HTR-8/SVneo (cell line): ENCODE measurements around the gene VAMP5.
"Not testable (repeated sequence)": the region's sequence is repeated elsewhere in the genome, so short reads cannot be mapped to it uniquely, and the experiment has no call there.

Experiments used
- DNase-seq: peaks from one replicate; pipeline ENCODE4 v3.0.0; 2011; ENCODE audit warnings: low spot score, mixed read lengths; ENCODE audit not compliant: insufficient read length
- FAIRE-seq: peaks from 2 replicates; lab custom pipeline; 2011; peaks lifted over from hg19 to GRCh38; lab: Jason Lieb, UNC

VAMP5 gene

DNA sequence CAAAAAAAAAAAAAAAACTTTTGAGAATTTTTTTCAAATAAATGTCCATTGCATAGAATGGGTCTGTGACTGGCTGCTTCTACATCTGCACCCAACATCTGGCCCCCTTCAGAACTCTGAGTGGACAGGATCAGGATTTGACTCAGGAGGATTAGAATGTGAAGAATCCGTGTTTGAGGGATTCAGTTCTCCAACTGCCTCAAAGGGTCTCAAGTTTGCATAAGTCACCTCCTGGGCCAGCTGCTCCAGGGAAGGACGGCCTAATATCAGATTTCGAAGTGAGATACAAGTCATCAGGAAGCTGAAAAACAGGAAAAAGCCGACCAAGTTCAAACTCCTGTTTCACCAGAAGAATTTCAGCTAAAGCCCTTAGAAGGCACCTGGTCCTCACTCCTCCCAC lies 34.4 kb upstream of the VAMP5 start:
- DNase-seq (peak; percentile 78), FAIRE-seq (no peak)

DNA sequence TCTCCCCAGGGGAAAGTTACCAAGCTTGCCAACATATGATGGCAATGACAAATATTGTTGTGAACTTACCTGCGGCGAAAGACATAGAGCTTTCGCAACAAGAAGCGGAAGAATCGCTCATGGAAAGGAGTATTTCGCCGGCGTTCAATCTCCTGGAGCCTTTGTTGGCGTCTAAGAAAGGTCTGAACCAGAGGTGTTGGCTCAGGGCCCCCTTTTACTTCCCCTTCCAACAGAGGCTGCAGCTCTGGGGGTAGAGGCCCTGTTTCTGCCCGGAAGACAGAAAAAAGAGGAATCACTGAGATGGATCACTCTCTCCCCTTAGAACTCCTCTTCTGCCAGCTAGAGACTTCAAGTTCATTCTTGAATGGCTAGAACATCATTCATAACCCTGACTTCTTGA lies 33.7 kb upstream of the VAMP5 start:
- no peak for DNase-seq
- FAIRE-seq, result no peak

DNA sequence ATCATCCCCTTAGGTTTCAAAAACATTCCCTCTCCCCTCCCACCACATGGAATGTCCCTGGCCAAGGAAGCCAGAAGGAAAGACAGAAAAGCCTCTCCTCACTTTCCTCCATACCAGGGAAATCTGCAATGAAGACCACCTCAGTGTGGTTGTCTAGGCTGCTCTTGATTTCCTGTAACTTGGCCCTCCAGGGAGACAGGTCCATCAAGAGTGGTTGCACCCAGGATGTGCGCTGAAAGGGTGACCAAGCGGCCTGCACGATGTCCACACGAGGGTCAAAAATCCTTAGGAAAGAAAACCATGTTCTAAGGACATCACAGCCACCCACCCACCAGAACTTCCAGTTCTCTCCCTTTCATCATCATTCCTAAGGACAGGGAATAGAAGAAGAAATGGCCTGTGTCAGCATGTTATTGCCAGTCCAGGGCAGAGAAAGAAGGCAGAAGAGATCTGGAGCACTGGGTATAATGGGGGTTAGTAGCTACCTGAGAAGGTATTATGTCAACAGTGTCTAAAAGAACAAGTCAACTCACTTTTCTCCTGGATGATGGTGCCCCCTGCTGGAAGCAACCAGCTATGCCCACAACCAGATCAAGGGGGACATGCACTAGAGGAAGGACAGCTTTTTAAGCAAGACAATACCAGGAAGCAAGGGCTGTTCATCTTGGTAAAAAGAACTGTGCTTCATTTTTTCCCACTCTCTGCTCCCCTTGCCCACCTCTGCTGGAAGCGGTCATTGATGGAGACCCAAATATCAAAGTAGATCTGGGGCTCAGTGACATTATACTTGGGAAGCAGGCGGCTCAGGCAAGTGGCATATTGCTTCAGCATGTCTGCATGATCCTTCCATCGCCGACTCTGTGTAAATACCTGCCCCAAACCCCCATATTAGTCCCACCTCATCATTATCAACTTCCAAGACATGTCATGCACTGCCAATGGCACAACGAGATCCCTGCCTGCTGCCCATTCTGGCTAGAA lies 32.2 kb upstream of the VAMP5 start:
- DNase-seq (peak; percentile 65), FAIRE-seq (peak; percentile 60)

DNA sequence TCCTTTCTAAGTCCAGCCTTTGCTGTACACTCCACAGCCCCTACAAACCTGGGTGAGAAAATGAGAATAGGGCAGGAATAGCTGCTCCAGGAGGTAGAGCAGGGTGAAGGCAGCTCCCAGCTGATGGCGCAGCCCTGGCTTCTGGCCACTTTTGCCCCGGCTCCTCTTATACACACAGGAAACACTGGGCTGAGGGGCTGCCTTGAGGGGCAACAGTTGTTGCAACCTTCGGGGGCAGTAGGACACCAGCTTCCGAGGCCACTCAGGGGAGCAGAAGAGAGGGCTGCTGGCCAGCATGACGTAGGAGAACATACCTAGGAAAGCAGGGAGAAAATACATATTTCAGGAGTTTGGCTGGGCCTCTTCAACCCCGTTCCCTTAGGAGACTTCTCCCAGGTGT lies 31.0 kb upstream of the VAMP5 start:
- DNase-seq, result no peak
- no peak for FAIRE-seq

DNA sequence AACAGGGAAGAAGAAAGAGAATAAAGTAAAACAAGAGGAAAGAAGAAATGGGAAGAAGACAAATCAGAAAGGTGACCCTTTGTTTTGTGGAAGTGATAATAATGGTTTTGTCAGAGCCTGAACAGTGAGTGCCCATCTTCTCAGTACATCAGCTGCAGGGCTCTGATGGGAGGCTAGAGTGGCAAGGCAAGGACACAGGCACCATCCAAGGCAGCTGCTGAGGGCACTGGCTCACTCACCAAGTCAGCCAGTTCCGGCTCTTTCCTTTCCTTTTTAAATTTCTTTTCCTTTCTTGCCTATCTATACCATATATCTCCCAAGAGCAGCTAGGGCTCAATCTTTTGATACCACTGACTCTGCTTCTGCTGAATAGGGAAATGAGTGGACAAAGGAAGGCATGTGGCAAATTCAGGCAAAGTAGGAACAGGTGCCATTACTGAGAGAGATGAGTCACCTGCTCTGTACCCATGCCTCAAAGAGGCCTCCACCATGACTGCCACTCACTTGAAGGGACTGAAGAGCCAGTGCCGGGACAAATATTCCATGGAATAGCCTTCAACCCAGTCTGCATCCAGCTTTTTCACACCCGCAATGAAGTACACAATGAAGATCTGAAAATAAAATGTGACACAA lies 29.1 kb upstream of the VAMP5 start:
- DNase-seq (no peak), FAIRE-seq (no peak)

DNA sequence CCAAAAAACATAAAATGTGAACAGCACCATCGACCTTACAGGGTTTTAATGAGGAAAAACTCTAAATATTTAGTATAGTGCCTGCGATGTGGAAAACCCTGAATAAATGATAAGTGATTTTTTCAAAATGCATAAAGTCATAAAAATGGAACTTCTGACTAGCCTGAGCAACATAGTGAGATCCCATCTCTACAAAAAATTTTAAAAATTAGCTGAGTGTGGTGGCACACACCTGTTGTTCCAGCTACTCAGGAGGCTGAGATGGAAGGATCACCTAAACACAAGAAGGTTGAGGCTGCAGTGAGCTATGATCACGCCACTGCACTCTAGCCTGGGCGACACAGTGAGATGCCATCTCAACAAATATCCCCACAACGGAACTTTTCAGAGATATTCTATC lies 27.1 kb upstream of the VAMP5 start:
- no peak for FAIRE-seq
- DNase-seq, result no peak

DNA sequence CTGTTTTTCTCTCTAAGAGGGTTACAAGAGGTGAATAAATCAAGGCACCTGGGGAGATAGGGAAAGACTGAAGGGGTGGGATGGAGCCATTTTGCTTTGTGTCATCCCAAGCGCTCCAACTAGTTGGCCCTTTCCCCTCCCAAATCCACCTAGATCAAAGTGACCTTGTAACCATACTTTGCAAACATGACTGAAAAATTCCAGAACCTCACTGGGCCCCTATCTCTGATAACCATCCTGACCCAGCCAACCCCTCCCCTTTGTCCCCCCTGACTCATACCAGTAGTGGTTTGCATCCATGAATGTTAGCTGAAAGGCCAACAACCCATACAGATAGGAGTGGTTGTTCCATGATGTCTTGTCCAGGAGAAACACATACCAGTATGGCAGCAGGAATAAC lies 26.1 kb upstream of the VAMP5 start:
- FAIRE-seq, result no peak
- no peak for DNase-seq

DNA sequence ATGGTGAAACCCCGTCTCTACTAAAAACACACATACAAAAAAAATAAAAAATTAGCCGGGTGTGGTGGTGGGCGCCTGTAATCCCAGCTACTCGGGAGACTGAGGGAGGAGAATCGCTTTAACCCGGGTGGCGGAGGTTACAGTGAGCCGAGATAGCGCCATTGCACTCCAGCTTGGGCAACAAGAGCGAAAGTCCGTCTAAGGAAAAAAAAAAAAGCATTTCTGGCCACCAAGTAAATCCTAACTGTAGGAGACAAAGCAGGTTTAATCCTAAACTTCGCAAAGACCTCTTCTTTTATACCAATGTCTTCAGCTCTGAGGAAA lies 23.9 kb upstream of the VAMP5 start:
- DNase-seq, FAIRE-seq: not testable (repeated sequence)

DNA sequence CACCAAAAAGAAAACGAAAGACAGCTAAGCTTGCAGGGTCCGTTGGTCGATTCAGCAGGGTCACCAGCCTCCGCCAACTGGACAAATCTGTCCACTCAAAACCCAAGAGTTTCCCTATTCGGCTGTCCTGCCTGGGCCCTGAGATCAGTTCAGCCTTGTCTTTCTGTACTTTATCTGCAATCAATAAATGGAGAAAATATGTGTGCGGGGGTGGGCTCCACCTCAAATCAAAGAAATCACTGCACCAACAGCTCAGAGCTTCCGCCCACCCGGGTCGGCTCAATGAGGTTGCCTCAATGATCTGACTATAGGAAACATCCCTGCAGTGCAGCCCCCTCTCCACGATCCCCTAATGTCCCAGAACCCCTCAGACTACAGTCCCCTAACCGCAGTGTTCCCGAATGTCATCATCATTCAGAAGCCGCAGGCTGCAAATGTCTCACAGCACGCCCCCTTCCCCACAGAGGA lies 23.4 kb upstream of the VAMP5 start:
- no peak for DNase-seq
- no peak for FAIRE-seq

DNA sequence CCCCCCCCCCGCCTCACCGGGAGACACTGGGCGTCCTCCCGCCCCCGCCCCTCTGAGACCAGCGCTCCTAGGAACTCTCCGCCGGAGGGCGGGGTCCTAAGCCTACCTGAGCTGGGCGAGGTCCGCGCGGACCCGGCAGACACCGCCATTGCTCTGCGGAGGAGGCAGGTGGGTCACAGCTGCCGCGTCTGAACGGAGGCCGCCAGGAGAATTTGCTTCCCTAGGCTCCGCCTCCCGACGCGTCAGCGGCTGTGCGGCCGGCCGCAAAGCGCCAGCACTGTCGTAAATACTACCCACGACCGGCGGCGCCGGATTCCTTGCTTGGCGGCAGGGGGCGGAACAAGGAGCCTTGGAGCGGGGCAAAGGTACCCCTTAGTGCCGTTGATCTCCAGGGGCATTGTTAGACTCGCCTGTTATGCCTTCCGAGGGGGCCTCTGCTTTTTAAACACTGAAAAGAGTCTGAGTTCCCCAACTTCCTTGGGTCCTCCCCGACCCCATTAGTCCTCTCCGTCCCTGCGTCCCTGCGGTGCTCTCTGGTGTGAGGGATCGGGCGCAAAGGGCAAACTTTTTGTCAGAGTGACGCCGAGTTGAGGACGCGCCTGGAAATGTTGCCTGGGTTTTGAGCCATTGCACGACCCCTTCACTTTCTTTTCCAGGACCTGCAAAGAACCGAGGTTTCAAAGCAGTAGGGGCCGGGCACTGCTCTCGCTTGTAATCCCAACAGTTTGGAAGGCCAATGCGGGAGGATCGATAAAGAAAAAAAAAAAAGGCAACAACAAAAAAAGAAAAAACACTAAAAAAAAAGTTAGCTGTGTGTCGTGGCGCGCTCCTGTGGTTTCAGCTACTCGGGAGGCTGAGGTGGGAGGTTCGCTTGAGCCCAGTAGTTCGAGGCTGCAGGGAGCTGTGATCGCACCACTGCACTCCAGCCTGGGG lies 22.7 kb upstream of the VAMP5 start, which contains the start of gene GGCX:
Gene GGCX (minus strand): TSS at position 214 of the 933 bp plus-strand sequence. CDS start 65 bp downstream, at position 149.
- DNase-seq (peak; percentile 89), FAIRE-seq (peak; percentile 90)

DNA sequence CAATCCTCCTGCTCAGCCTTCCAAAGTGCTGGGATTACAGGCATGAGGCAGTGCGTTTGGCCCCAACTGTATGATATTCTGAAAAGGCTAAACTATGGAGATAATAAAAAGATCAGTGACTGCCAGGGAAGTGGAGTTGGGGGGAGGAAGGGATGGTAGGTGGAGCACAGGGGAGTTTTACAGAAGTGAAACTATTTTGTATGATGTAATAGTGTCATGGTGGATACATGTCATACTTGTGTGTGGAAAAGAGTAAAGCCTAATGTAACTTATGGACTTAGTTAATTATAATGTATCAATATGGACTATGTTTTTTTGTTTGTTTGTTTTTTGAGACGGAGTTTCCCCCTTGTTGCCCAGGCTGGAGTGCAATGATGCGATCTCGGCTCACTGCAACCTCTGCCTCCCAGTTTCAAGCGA lies 20.1 kb upstream of the VAMP5 start:
- DNase-seq, result no peak
- no peak for FAIRE-seq

DNA sequence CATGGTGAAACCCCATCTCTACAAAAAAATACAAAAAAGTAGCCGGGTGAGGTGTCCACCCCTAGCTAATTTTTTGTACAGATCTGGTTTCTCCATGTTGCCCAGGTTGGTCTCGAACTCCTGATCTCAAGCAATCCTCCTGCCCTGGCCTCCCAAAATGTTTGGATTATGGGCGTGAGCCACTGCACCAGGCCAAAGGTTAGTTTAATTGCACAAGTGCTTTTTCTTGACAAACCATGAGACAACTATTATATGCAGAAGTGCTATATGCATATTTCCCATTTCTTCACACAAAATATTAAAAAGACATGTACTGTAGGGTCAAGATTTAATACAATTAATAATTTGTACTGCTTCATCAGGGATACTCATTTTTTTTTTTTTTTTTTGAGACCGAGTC lies 18.0 kb upstream of the VAMP5 start:
- no peak for FAIRE-seq

DNA sequence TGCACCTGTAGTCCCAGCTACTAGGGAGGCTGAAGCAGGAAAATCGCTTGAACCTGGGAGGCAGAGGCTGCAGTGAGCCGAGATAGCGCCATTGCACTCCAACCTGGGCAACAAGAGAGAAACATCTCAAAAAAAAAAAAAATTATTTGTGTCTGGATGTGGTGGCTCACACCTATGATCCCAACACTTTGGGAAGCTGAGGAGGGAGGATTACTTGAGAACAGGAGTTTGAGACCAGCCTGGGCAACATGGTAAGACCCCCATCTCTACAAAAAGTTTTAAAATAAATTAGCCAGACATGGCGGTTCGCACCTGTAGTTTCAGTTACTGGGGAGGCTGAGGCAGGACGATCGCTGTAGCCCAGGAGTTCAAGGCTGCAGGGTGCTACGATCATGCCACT lies 8.5 kb upstream of the VAMP5 start:
- no peak for DNase-seq
- FAIRE-seq, result no peak

More for the DNA sequence above, 18.0 kb upstream of the VAMP5 start:
- no peak for DNase-seq

DNA sequence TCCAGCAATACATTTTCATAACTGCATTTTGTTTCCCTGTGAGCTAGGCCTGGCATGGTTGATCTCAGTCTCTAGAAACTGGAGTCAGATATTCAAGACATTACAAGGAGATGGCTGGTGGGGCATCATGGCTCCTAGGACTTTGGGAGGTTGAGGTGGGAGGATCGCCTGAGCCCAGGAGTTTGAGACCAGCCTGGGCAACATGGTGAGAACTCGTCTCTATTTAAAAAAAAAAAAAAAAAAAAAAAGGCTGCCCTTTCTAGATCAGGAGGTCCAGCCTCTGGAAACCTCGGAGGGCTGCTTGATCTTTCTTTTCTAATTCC lies 7.2 kb upstream of the VAMP5 start:
- no peak for FAIRE-seq
- DNase-seq, result no peak

DNA sequence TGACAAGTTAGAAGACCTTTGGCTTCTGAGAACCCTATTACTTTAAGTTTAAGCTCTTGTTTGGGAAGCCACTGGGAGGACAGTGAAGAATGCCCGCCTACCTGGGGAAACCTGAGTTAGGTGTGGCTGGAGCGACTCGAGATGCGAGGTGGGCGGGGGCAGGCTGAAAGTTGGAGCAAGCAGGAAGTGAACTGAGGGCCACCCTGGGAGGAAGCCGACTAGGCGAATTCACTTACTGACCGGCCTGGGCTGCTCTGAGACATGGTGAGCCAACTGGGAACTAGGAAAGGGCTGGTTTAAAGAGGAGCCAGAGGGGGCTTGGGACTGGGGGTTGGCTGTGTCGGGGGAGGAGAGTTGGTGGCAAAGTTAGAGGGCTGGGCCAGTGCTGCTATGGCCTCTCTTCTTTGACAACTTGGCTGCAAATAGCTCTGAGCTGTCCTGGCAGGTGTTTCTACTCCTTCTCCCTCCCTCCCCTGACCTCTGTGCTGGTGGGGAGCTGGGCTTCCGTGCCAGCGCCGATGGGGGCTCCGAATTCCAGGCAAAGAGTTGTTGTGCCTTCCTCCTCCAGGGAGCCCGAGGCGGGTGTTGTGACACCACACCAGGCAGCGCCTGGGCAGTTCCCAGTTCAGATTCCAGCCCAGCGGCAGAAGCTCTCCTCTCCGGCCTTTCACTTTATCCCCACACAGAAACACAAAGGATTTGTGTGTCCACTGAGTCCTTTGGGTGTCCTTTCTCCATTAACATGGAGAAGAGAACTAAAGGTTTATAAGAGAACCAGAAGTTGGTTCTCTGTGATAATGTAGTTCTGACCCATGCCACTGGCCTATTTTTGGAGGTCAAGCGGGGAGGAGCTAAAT lies 6.6 kb upstream of the VAMP5 start, which contains the start of gene VAMP8:
Gene VAMP8 (plus strand): TSS at position 201 of the 857 bp plus-strand sequence. CDS start 61 bp downstream, at position 262.
- DNase-seq, result no peak
- no peak for FAIRE-seq

DNA sequence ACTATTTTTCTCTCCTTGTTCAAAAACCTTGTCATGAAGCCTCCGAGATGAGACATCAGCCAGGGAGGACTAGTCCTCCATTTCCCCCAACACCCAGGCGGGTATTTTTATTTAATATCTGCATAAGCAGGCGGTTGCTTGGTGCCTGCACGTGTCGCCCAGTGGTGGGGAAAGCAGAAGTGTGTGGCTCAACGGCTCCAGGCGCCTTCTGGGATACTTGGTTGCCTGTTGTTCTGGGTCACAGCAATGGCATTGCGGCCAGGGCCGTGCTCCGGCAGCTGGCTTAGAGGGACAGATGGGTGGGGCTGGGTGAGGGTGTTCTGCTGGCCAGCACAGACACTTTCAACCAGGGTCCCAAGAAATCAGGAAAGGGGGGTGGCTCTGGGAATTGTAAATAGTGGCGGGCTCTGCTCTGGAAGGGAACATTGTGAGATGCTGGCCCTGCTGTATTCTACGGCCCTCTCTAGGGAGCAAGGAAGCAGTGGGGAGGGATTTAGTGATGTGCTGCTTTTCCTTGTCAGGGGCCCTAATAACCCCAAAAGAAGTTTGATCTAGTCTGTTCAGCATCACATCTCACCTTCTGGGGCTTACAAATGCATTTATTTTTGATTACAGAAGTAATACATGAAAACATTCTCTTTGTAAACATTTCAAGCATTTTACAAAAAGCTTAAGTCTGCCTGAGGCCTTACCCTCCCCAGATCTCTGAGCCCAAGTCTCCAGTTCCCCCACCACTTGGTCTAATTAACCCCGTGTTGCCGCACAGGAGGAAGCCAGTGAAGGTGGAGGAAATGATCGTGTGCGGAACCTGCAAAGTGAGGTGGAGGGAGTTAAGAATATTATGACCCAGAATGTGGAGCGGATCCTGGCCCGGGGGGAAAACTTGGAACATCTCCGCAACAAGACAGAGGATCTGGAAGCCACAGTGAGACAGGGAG lies 5.7 kb upstream of the VAMP5 start:
- no peak for DNase-seq
- FAIRE-seq, result no peak

DNA sequence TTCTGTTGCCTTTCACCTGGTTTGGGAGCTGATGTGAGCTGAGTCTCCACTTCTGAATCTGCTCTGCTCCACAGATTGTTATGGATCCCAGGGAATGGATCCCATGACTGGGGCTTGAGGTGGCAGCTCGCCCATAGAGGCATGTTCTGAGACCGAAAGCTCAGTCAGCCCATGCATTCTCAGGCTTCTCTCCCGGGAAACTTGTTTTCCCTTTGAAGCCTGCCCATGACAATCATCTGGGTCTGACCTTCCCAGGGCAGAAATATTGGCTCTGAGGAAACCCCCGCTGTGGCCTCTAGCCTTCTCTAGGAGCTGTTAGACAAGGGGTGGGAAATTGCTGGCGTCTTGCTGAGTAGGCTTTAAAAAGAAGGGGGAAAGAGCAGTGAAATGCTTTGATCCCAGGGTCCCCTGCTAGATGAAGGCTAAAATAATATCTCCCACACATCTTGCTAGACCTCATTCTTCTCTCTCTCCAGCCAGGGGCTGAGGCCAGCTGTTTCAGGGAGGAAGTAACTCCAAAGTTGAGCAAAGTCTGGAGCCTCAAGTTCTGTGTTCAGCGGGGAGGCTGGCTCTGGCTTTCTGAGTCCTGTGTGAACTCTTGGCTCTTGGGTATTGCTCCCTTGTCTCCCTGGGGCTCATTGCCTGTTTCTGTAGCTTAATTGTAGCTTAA lies 4.8 kb upstream of the VAMP5 start:
- DNase-seq (no peak), FAIRE-seq (no peak)

DNA sequence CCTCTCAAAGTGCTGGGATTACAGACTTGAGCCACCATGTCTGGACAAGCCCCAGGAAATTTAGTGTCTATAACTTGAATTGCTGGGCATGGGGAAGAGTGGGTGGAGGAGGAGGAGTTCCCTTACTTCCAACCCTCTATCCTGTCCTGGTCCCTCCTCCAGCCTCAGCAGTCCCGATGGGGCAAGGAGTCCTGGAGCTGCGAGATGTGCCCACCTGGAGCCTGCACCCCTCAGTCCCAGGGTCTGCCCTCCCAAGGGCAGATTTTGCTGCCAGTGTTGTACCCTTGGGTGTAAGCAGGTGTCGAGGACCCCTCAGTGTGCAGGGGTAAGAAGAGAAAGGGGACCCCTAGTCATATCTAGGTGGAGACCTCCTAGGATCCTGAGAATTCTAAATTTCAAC lies 4.0 kb upstream of the VAMP5 start:
- DNase-seq (no peak), FAIRE-seq (no peak)
